Suprapubic skin (tissue), 4 donors: ENCODE results near the gene ELAVL1. TPM values are rescaled to one million over a fixed set of nuclear protein-coding genes. Genes with fewer than 3 reads are reported as not detected.

ENCODE experiments used
- DNase-seq, 2 donors: peaks; one replicate each; pipeline ENCODE4 v3.0.0-alpha.2; 2019; ENCODE audit warnings: low spot score in 2 of 2
- H3K27ac ChIP-seq: fragments of 200-600 bp; sonication (generic); one replicate; pipeline ENCODE4 v1.5.1; 2019
- H3K27me3 ChIP-seq: fragments of 200-600 bp; sonication (generic); one replicate; pipeline ENCODE4 v1.5.1; 2019
- H3K36me3 ChIP-seq: fragments of 200-600 bp; sonication (generic); one replicate; pipeline ENCODE4 v1.5.1; 2019
- H3K4me1 ChIP-seq: fragments of 200-600 bp; sonication (generic); one replicate; pipeline ENCODE4 v1.5.1; 2019
- H3K4me3 ChIP-seq: fragments of 200-600 bp; sonication (generic); one replicate; pipeline ENCODE4 v1.5.1; 2019; ENCODE audit warnings: mild to moderate bottlenecking
- H3K9me3 ChIP-seq: fragments of 200-600 bp; sonication (generic); one replicate; pipeline ENCODE4 v1.5.1; 2019
- CTCF ChIP-seq, 2 donors: fragments of 200-600 bp in 1 of 2; fragments of 450-650 bp in 1 of 2; sonication (generic) in 1 of 2; IDR thresholded peaks; one replicate each; pipeline ENCODE4 v1.5.1; 2016 to 2019; ENCODE audit warnings: antibody characterized with exemption in 2 of 2, mild to moderate bottlenecking in 1 of 2, moderate library complexity in 1 of 2
- EP300 ChIP-seq: sonication (generic); formaldehyde crosslinking; IDR thresholded peaks from one replicate; pipeline ENCODE4 v1.6.1; 2017; ENCODE audit warnings: antibody characterized with exemption
- POLR2A ChIP-seq, 2 donors: fragments of 450-650 bp; IDR thresholded peaks; one replicate each; pipeline ENCODE4 v1.6.1; 2017; ENCODE audit warnings: antibody characterized with exemption in 2 of 2, mild to moderate bottlenecking in 2 of 2, moderate library complexity in 2 of 2
- POLR2AphosphoS5 ChIP-seq, 3 donors: sonication (generic); formaldehyde crosslinking; IDR thresholded peaks; one replicate each; pipeline ENCODE4 v1.6.1; 2017; ENCODE audit warnings: antibody characterized with exemption in 3 of 3
- WGBS: methylation state at CpG from one replicate; pipeline ENCODE4 v1.1.5; 2018; 5-methylcytosine and 5-hydroxymethylcytosine counted together
- total RNA-seq, 4 donors: library from RNA; depleted of rRNA; stranded (reverse); fragments of >200 nt; gene quantifications; one replicate each; pipeline ENCODE4 v1.1.0, GENCODE V29; 2016

Gene ELAVL1
- total RNA-seq, 4 donors from 2014 or later, result 32.4 to 38.2 (median 37.2) TPM

- H3K36me3 ChIP-seq, result no peaks in the 10 kb centered on the region
- DNase-seq, result no peak
- WGBS, result 78% methylated on average over 9 of the region's 9 CpGs
- H3K27ac ChIP-seq, result no peak overlapping the region
- no peak overlapping the region for H3K4me3 ChIP-seq
- H3K27me3 ChIP-seq, result no peaks in the 10 kb centered on the region
- no peaks in the 10 kb centered on the region for H3K4me1 ChIP-seq
- H3K9me3 ChIP-seq, result no peaks in the 10 kb centered on the region
- TF ChIP-seq EP300 (no peak), CTCF (IDR thresholded peaks at IDR 0.05) (no peak)
Observed at GRCh38 chr19:8020681-8021080, 15.2 kb upstream of the ELAVL1 start.

- WGBS, result 75% methylated on average over 11 of the region's 14 CpGs
- Histone ChIP-seq H3K27ac (no peak overlapping the region), H3K9me3 (no peaks in the 10 kb centered on the region), H3K4me3 (no peak overlapping the region), H3K36me3 (no peaks in the 10 kb centered on the region), H3K4me1 (no peaks in the 10 kb centered on the region), H3K27me3 (no peaks in the 10 kb centered on the region)
- no peak for DNase-seq
- TF ChIP-seq CTCF (IDR thresholded peaks at IDR 0.05) (no peak), POLR2AphosphoS5 (IDR thresholded peaks at IDR 0.05) (no peak), POLR2A (IDR thresholded peaks at IDR 0.05) (no peak), EP300 (no peak)
Observed at GRCh38 chr19:8017808-8018207, 12.4 kb upstream of the ELAVL1 start.

- Histone ChIP-seq H3K4me1 (peaks cover 53% of the 10 kb centered on the region), H3K4me3 (peak overlapping the region; percentile 86), H3K9me3 (no peaks in the 10 kb centered on the region), H3K27me3 (no peaks in the 10 kb centered on the region), H3K36me3 (peaks cover 3% of the 10 kb centered on the region), H3K27ac (peak overlapping the region; percentile 87)
- under 1% methylated on average over 15 of the region's 74 CpGs for WGBS
- no peak for TF ChIP-seq POLR2AphosphoS5 (IDR thresholded peaks at IDR 0.05)
- TF ChIP-seq POLR2A (IDR thresholded peaks at IDR 0.05), result no peak
- no peak for TF ChIP-seq CTCF (IDR thresholded peaks at IDR 0.05)
- no peak for TF ChIP-seq EP300
- no peak for DNase-seq
Observed at GRCh38 chr19:8004723-8005513, 523 bp downstream of the ELAVL1 start.

GRCh38 chr19:8004001-8004400 is 1.4 kb downstream of the ELAVL1 start:
- Histone ChIP-seq H3K27ac (no peak overlapping the region), H3K36me3 (peaks cover 8% of the 10 kb centered on the region), H3K4me3 (peak overlapping the region; percentile 86), H3K27me3 (no peaks in the 10 kb centered on the region), H3K4me1 (peaks cover 62% of the 10 kb centered on the region), H3K9me3 (no peaks in the 10 kb centered on the region)
- DNase-seq, result no peak
- WGBS, result 56% methylated on average over 6 of the region's 6 CpGs
- no peak for TF ChIP-seq CTCF (IDR thresholded peaks at IDR 0.05)
- no peak for TF ChIP-seq EP300
- no peak for TF ChIP-seq POLR2AphosphoS5 (IDR thresholded peaks at IDR 0.05)
- TF ChIP-seq POLR2A (IDR thresholded peaks at IDR 0.05), result no peak

GRCh38 chr19:8001995-8002849 is 3.2 kb downstream of the ELAVL1 start:
- DNase-seq, result peak; percentile 83 to 87
- Histone ChIP-seq H3K36me3 (peaks cover 6% of the 10 kb centered on the region), H3K9me3 (no peaks in the 10 kb centered on the region), H3K4me1 (peaks cover 62% of the 10 kb centered on the region), H3K4me3 (peak overlapping the region; percentile 38), H3K27me3 (no peaks in the 10 kb centered on the region), H3K27ac (peak overlapping the region; percentile 79)
- WGBS, result 11% methylated on average over 17 of the region's 27 CpGs
- TF ChIP-seq POLR2AphosphoS5 (IDR thresholded peaks at IDR 0.05) (no peak), EP300 (no peak), CTCF (IDR thresholded peaks at IDR 0.05) (peak; percentile 86 to 99), POLR2A (IDR thresholded peaks at IDR 0.05) (no peak)
